GM19023 (cell line): ENCODE data around the gene OR2A1.
A peak's percentile ranks its signal among the peaks of the same experiment; 100 is the strongest.
"Not testable (repeated sequence)": the region's sequence is repeated elsewhere in the genome, so short reads cannot be mapped to it uniquely, and the experiment has no call there.

Experiments
- ATAC-seq: cut with Tn5 transposase; IDR thresholded peaks from one replicate; pipeline ENCODE4 v1.9.1; 2021; ENCODE audit warnings: mild to moderate bottlenecking, moderate library complexity; ENCODE audit not compliant: unreplicated experiment

Gene OR2A1, protein sequence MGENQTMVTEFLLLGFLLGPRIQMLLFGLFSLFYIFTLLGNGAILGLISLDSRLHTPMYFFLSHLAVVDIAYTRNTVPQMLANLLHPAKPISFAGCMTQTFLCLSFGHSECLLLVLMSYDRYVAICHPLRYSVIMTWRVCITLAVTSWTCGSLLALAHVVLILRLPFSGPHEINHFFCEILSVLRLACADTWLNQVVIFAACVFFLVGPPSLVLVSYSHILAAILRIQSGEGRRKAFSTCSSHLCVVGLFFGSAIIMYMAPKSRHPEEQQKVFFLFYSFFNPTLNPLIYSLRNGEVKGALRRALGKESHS

GRCh38 chr7:144311872-144312469 lies at the start of gene OR2A1:
Gene OR2A1, plus strand, starts transcription at chr7:144312419. Its CDS starts 5,706 bp downstream, at chr7:144318125.
- ATAC-seq: not testable (repeated sequence)

GRCh38 chr7:144264692-144265091 lies 47.5 kb upstream of the OR2A1 start, which contains the start of gene OR2A7:
Gene OR2A7, minus strand, starts transcription at chr7:144264792. Its CDS starts 5,164 bp downstream, at chr7:144259628.
- ATAC-seq: not testable (repeated sequence)

DNA sequence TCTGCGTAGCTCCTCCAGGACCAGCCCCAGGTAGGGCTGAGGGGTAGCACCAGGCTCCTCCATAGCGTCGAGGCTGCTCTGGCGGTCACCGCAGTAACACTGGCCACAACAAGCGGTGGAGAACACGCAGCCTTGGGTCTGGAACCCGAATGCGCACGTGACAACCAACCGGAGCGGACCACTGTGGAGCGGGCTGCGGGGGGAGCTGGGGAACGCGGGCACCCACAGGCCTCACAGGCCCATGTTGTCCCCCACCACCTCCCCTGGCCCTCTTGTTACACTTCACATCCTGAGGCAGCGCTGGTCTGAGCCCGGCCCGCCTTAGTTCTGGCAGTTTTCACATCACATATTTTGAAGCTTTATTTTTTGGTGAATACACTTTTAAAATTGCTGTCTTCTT lies 43.0 kb upstream of the OR2A1 start, which contains the start of gene CTAGE8:
CTAGE8 (minus strand) TSS at position 101 of the 400 bp plus-strand sequence; CDS start at position 63, 38 bp downstream.
- ATAC-seq: not testable (repeated sequence)

DNA sequence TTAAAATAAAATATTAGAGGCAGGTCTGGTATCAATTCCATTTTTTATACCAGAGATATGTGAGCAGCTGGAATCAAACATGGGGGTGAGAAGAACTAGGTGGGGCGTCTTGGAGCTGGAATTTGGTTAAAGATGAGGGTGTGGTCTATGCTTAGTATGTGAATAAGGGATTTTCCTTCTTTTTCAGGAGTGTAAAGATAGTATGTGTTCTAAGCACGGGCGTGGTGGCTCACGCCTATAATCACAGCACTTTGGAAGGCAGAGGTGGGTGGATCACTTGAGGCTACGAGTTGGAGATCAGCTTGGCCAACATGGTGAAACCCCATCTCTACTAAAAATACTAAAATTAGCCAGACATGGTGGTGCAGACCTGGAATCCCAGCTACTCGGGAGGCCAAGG lies 36.9 kb upstream of the OR2A1 start:
- not testable (repeated sequence) for ATAC-seq

DNA sequence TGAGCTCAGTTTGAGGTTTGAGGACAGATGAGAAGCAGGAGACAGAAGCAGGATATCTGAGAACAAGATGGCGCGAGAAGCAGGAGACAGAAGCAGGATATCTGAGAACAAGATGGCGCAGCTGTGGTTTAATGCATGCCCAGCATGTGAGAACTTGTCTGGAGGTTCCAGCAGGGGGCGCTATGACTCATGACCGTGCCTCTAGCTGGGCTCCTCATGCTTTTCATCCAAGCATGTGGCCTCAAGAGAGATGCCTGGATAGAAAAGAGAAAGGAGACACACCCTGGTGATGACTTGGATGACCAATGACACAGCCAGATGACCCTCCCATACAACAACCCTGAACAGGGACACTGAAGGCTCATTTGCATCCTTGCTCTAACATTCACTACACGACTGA lies 32.2 kb upstream of the OR2A1 start:
- ATAC-seq: not testable (repeated sequence)

GRCh38 chr7:144281981-144282380 lies 30.2 kb upstream of the OR2A1 start:
- ATAC-seq: not testable (repeated sequence)

- not testable (repeated sequence) for ATAC-seq
Observed at GRCh38 chr7:144282490-144282889, 29.7 kb upstream of the OR2A1 start.

DNA sequence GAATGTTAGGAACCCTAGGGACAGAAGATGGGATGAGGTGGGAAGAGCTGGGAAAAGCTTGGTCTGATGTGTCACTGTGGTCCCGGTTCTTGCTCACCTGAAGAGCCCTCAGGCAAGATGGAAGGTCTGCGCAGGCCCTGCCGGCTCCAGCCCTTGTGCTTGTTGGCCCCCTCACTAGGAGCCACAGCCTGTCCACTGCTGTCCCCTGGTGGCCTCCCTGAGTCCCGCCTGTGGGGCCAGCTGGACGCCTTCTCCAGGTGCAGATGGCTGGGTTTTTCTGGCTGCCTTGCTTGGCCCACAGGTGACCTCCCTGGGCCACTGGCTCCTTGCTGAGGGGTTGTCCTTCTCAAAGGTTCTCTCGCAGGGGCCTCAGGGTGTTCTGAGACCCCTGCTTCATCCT lies 28.5 kb upstream of the OR2A1 start:
- ATAC-seq: not testable (repeated sequence)

DNA sequence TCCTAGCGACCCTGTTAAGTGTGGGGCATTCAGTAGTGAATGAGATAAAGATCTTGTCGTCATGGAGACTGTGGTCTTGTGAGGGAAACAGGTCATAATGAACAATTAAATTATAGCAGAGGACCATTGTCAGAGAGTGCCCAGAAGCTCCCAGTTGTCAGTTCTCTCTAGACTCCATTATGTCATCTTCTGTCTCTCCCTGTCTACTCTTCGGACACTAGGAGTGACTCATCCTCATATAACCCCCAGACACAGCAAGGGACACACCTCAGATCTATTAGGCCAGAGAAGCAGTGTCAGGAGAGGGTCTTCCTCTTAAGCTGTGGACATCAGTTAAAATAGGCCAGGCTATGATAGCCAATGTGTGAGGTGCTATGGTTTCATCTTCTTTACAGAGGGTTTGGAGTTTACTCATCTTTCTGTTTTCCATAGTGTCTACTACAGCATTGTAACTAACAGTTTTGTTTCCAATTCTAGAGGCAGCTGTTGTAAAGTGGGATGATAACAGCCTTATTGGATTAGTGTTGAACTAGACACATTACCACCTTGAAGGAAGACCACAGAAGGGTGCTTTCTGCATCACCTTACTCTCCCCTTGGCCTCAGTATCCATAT lies 24.9 kb upstream of the OR2A1 start:
- ATAC-seq: not testable (repeated sequence)

- ATAC-seq: not testable (repeated sequence)
Observed at GRCh38 chr7:144291607-144292006, 20.6 kb upstream of the OR2A1 start.

- not testable (repeated sequence) for ATAC-seq
Observed at GRCh38 chr7:144292384-144293161, 19.6 kb upstream of the OR2A1 start.

DNA sequence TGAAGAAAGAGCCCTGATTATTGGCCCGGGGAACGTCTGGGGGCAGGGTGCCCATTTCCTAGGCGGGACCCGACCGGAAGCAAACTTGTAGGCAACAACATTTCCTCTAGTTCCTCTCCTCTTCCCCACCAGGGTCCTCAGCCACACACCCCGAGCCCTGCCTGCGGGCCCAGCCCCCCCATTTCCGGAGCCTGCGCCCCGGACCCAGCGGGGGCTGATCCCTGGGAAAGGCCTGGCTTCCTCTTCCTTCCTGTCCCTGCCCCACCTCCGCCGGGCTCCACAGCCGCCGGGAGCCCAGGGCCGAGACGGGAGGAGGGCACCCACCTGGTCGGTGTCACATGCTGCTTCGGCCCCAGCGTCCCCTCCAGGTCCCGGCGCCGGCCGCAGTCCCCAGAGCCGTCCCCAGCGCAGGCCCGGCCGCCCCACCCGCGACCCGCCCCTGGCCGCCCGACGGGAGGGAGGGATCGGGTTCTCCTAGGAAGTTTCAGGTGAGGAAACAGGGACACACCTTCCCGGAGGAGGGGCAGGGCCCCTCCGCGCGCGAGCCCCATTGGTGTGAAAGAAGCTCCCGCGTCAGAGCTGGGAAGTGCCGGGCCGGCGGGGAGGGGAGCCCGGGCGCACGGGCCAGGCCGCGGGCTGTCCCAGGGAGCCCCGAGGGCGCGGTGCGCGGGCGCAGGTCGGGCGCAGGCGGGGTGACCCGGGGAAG lies 18.3 kb upstream of the OR2A1 start:
- peak; percentile 75 for ATAC-seq

GRCh38 chr7:144302578-144303303 lies 9.5 kb upstream of the OR2A1 start:
- not testable (repeated sequence) for ATAC-seq

GRCh38 chr7:144303607-144304006 lies 8.6 kb upstream of the OR2A1 start:
- ATAC-seq: not testable (repeated sequence)

GRCh38 chr7:144305156-144305555 lies 7.1 kb upstream of the OR2A1 start:
- ATAC-seq: not testable (repeated sequence)

DNA sequence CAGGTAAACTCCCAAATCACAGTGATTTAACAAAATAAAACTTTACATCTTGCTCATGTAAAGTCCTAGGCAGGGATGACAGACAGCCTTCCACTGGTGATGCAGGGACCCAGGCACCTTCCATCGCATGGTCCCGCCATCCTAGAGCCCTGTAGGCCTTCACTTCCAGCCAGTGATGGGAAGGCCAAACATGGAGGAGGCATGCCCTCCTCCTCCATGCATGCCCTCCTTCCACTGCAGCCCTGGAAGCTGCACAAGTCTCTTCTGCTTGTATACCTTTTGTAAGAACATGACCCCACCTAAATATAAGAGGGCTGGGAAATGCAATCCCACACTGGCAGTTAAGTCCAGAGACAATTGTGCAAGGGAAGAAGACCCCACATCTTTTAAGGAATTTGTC lies 2.5 kb upstream of the OR2A1 start:
- not testable (repeated sequence) for ATAC-seq

DNA sequence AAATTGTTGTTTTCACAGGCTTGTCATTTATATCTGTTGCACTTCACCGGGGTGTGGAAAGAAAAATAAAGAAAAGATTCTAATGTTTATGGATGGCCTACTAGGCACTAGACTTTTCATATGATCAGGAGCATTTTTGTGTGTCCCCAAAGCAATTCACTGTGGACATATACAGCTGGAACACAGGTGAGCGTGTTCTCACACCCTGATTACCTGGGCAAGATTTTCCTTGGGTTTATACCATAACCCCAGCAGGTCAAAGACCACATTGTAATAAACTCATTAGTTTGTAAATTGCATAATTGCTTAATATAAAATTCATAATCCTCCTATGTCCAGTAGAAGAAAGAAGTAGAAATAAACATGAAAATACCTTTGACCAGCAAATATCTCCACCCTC lies 1.0 kb upstream of the OR2A1 start:
- ATAC-seq: not testable (repeated sequence)

GRCh38 chr7:144317537-144317936 lies 5.3 kb downstream of the OR2A1 start:
- ATAC-seq: not testable (repeated sequence)

GRCh38 chr7:144319547-144319946 lies 7.3 kb downstream of the OR2A1 start:
- ATAC-seq: not testable (repeated sequence)
